ENCODE data around the gene MAST3.

GRCh38 chr19:18072335-18072734 is 25.2 kb upstream of the MAST3 start:
- TF ChIP-seq POLR2A (IDR thresholded peaks at IDR 0.05; ENCODE audit: low read depth, low read length) (no peak), EZH2 (IDR thresholded peaks at IDR 0.05; ENCODE audit: borderline replicate concordance, low read depth, low read length, severe bottlenecking) (no peak), POLR2AphosphoS5 (IDR thresholded peaks at IDR 0.05; ENCODE audit: insufficient read depth, low read depth, low read length) (no peak), GATA2 (IDR thresholded peaks at IDR 0.05; ENCODE audit: insufficient read depth, insufficient read length, low read depth, low read length) (no peak), MAX (IDR thresholded peaks at IDR 0.05; ENCODE audit: insufficient read depth, insufficient read length) (no peak), JUN (IDR thresholded peaks at IDR 0.05; ENCODE audit: borderline replicate concordance, insufficient read depth, insufficient read length, low read depth) (no peak)
- TF ChIP-seq, protein P1, sequence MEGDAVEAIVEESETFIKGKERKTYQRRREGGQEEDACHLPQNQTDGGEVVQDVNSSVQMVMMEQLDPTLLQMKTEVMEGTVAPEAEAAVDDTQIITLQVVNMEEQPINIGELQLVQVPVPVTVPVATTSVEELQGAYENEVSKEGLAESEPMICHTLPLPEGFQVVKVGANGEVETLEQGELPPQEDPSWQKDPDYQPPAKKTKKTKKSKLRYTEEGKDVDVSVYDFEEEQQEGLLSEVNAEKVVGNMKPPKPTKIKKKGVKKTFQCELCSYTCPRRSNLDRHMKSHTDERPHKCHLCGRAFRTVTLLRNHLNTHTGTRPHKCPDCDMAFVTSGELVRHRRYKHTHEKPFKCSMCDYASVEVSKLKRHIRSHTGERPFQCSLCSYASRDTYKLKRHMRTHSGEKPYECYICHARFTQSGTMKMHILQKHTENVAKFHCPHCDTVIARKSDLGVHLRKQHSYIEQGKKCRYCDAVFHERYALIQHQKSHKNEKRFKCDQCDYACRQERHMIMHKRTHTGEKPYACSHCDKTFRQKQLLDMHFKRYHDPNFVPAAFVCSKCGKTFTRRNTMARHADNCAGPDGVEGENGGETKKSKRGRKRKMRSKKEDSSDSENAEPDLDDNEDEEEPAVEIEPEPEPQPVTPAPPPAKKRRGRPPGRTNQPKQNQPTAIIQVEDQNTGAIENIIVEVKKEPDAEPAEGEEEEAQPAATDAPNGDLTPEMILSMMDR (IDR thresholded peaks at IDR 0.05; ENCODE audit: extremely low read depth in 1 of 2, insufficient read depth in 1 of 2, low read depth in 1 of 2, low read length in 2 of 2) = no peak

Measured in endothelial cell of umbilical vein (primary cell).